Activated CD8-positive, alpha-beta T cell treated with anti-CD3 and anti-CD28 coated beads, Interleukin-2, amount 10 ng/mL, durations not matched to agents 7 days and 5 days (primary cell): ENCODE measurements around the gene ACTR8. TPM values are rescaled to one million over a fixed set of nuclear protein-coding genes. Genes with fewer than 3 reads are reported as not detected.

Experiments used
- ATAC-seq: fragments of 150-1000 bp; cut with Tn5 transposase; one replicate; pipeline ENCODE4 v1.10.0; 2021; ENCODE audit warnings: moderate library complexity
- CTCF ChIA-PET: fragments of 350-600 bp; sonication (Branson Sonifier 250); formaldehyde crosslinking; loops from one replicate; lab custom pipeline; 2021; ENCODE audit warnings: antibody characterized with exemption; lab: Charles Lee
- POLR2A ChIA-PET: fragments of 350-600 bp; sonication (Branson Sonifier 250); formaldehyde crosslinking; loops from one replicate; lab custom pipeline; 2021; ENCODE audit warnings: antibody characterized with exemption; lab: Charles Lee
- DNase-seq: peaks from one replicate; pipeline ENCODE4 v3.0.0-alpha.2; 2020
- H3K27ac Mint-ChIP-seq: one replicate; pipeline ENCODE4 v1.8.0; 2021; ENCODE audit warnings: mild to moderate bottlenecking, mixed read lengths
- H3K27me3 Mint-ChIP-seq: one replicate; pipeline ENCODE4 v1.8.0; 2021; ENCODE audit warnings: low read depth, mixed read lengths
- H3K36me3 Mint-ChIP-seq: one replicate; pipeline ENCODE4 v1.8.0; 2021; ENCODE audit warnings: low read depth, mixed read lengths
- H3K4me1 Mint-ChIP-seq: one replicate; pipeline ENCODE4 v1.8.0; 2021; ENCODE audit warnings: low read depth, mixed read lengths
- H3K4me3 Mint-ChIP-seq: one replicate; pipeline ENCODE4 v1.8.0; 2021; ENCODE audit warnings: mild to moderate bottlenecking, mixed read lengths
- H3K9me3 Mint-ChIP-seq: one replicate; pipeline ENCODE4 v1.8.0; 2022; ENCODE audit warnings: mixed read lengths; ENCODE audit not compliant: insufficient read depth
- total RNA-seq, 2 experiments: library from RNA; stranded (reverse); gene quantifications; one replicate each; pipeline ENCODE4 v1.2.3, GENCODE V29; 2021

Gene ACTR8
- total RNA-seq, 2 experiments from 2014 or later: 29.2 to 37.1 TPM

GRCh38 chr3:53819163-53819868 is 62.6 kb downstream of the ACTR8 start:
- H3K4me3 Mint-ChIP-seq: no peak overlapping the region
- ATAC-seq (no peak), DNase-seq (no peak)
- POLR2A ChIA-PET: no interaction called here
- no peaks in the 10 kb centered on the region for H3K27me3 Mint-ChIP-seq
- no peak overlapping the region for H3K27ac Mint-ChIP-seq
- no peaks in the 10 kb centered on the region for H3K9me3 Mint-ChIP-seq
- H3K36me3 Mint-ChIP-seq: no peaks in the 10 kb centered on the region
- H3K4me1 Mint-ChIP-seq: peaks cover 5% of the 10 kb centered on the region
- CTCF ChIA-PET: no interaction called here

DNA sequence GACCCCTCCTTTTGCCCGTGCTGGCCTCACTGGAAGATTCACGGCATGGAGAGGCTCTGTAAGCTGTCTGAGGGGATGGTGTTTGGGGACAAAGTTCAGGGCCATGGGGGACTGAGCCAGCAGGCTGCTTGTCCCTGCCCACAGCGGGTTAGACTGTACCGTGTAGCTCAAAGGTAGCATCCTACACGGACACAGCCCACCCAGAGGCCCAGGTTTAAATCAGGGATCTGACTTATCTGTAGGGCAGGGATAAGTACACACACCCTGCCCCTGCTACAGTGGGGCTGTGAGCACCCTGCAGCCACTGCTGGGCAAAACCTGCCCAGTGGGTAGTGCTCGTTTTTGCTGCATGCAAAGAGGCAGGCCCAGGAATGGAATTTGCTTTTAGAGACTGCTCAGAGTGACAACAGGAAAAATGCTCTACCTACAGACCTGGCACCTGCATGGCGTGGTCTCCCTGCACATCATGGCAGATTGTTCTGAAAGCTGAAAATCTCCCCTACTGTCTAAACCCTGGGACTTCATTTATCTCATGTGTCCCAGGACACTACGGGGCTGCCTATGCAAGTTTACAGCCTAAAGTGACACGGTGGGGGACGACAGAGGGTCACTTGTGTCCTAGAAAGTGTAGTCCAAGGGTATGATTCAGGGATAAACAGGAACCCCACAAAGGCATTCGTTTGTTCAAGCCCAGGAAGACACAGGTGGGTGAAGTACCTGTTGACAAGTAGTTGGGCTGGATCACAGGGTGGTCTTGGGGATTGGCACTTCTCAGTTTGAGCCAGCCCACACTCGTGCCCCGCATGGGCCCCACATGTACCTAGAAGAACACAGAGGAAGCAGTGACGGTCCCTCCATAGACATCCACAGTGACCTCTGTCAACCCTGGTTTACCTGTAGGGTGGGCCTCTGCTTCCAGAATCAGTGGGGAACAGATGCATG is 63.5 kb downstream of the ACTR8 start:
- peaks cover 5% of the 10 kb centered on the region for H3K4me1 Mint-ChIP-seq
- ChIA-PET CTCF (no interaction called here), POLR2A (no interaction called here)
- DNase-seq (no peak), ATAC-seq (no peak)
- no peaks in the 10 kb centered on the region for H3K27me3 Mint-ChIP-seq
- H3K9me3 Mint-ChIP-seq: no peaks in the 10 kb centered on the region
- H3K27ac Mint-ChIP-seq: no peak overlapping the region
- no peak overlapping the region for H3K4me3 Mint-ChIP-seq
- H3K36me3 Mint-ChIP-seq: no peaks in the 10 kb centered on the region

GRCh38 chr3:53817809-53818208 is 64.1 kb downstream of the ACTR8 start:
- DNase-seq (no peak), ATAC-seq (no peak)
- ChIA-PET POLR2A (no interaction called here), CTCF (no interaction called here)
- no peaks in the 10 kb centered on the region for H3K27me3 Mint-ChIP-seq
- H3K27ac Mint-ChIP-seq: no peak overlapping the region
- peaks cover 5% of the 10 kb centered on the region for H3K4me1 Mint-ChIP-seq
- H3K4me3 Mint-ChIP-seq: no peak overlapping the region
- H3K9me3 Mint-ChIP-seq: no peaks in the 10 kb centered on the region
- no peaks in the 10 kb centered on the region for H3K36me3 Mint-ChIP-seq

DNA sequence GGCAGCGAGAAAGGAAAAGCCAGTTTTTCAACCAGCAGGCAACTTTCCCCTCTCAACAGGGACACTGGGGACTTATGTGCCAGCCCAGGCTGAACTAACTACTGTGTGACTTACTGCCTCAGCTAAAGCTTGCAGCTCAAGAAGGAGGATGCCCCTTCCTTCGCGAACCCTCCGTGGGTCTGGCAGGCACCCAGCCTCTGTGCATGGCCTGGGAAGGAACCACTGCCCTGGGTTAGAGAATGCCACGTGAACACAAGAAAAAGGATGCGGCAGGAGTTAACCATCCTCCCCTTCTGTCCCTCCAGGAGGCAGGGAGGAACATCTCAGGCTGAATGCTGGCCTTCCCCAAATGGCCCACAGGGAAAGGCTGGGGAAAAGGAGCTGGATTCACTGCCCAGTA is 64.7 kb downstream of the ACTR8 start:
- no peaks in the 10 kb centered on the region for H3K27me3 Mint-ChIP-seq
- H3K27ac Mint-ChIP-seq: no peak overlapping the region
- ChIA-PET POLR2A (no interaction called here), CTCF (no interaction called here)
- DNase-seq (no peak), ATAC-seq (no peak)
- no peaks in the 10 kb centered on the region for H3K36me3 Mint-ChIP-seq
- H3K4me1 Mint-ChIP-seq: peaks cover 5% of the 10 kb centered on the region
- H3K4me3 Mint-ChIP-seq: no peak overlapping the region
- no peaks in the 10 kb centered on the region for H3K9me3 Mint-ChIP-seq

Other genes starting within 250 kb of the ACTR8 start
- gene CHDH, start 35.7 kb downstream of the ACTR8 start, total RNA-seq: under 1 TPM; 0.05 to 0.21 TPM
- under 1 TPM; 0.31 to 0.32 TPM for gene IL17RB, start 35.6 kb downstream of the ACTR8 start, total RNA-seq
- gene SELENOK, start 9.7 kb upstream of the ACTR8 start, total RNA-seq: 10 to 100 TPM; 46.3 to 48.5 TPM
- gene CACNA2D3, start 240.4 kb upstream of the ACTR8 start, total RNA-seq: not detected